Mesenchymal stem cell (in vitro differentiated cells and primary cell): ENCODE measurements around the gene DNER.

Experiments used
- DNase-seq: peaks from one replicate; pipeline ENCODE4 v3.0.0-alpha.2; 2013
- H2AFZ ChIP-seq: one replicate; pipeline ENCODE4 v1.6.1; 2013; ENCODE audit warnings: low read depth, mild to moderate bottlenecking, control low read depth, inconsistent platforms, low read length, moderate library complexity
- H2AK5ac ChIP-seq: 2 replicates; pipeline ENCODE4 v1.6.1; 2013; ENCODE audit warnings: low read length, moderate library complexity, mild to moderate bottlenecking, inconsistent platforms; ENCODE audit not compliant: severe bottlenecking
- H2BK120ac ChIP-seq: one replicate; pipeline ENCODE4 v1.6.1; 2013; ENCODE audit warnings: low read depth, mild to moderate bottlenecking, inconsistent platforms, low read length, moderate library complexity
- H2BK12ac ChIP-seq, 2 experiments: one replicate each; pipeline ENCODE4 v1.6.1; 2013; ENCODE audit warnings: inconsistent platforms in 2 of 2, low read length in 2 of 2, mild to moderate bottlenecking in 2 of 2, moderate library complexity in 2 of 2, control low read depth in 1 of 2
- H2BK15ac ChIP-seq: one replicate; pipeline ENCODE4 v1.6.1; 2013; ENCODE audit warnings: mild to moderate bottlenecking, low read depth, inconsistent platforms; ENCODE audit not compliant: poor library complexity, severe bottlenecking
- H2BK5ac ChIP-seq: 2 replicates; pipeline ENCODE4 v1.6.1; 2013; ENCODE audit warnings: low read depth, mild to moderate bottlenecking, low read length, control low read depth, inconsistent platforms; ENCODE audit not compliant: poor library complexity, severe bottlenecking
- H3K14ac ChIP-seq, 2 experiments: one replicate each; pipeline ENCODE4 v1.6.1; 2013; ENCODE audit warnings: inconsistent platforms in 2 of 2, low read length in 2 of 2, control low read depth in 1 of 2, mild to moderate bottlenecking in 1 of 2, moderate library complexity in 1 of 2
- H3K18ac ChIP-seq, 2 experiments: one replicate each; pipeline ENCODE4 v1.6.1; 2013; ENCODE audit warnings: inconsistent platforms in 2 of 2, low read length in 2 of 2, control low read depth in 1 of 2, low read depth in 1 of 2, mild to moderate bottlenecking in 1 of 2
- H3K23ac ChIP-seq, 2 experiments: one replicate each; pipeline ENCODE4 v1.6.1; 2013; ENCODE audit warnings: inconsistent platforms in 2 of 2, low read length in 2 of 2, mild to moderate bottlenecking in 2 of 2, moderate library complexity in 2 of 2, control low read depth in 1 of 2
- H3K27ac ChIP-seq: 2 replicates; pipeline ENCODE4 v1.5.1; 2013; ENCODE audit warnings: mild to moderate bottlenecking, moderate library complexity, low read length, control low read depth, inconsistent platforms; ENCODE audit not compliant: poor library complexity, severe bottlenecking
- H3K27me3 ChIP-seq, 2 experiments: 2 replicates each; pipeline versions ENCODE4 v1.6.1 to v1.7.0; 2013; ENCODE audit warnings: low read length in 2 of 2, mild to moderate bottlenecking in 2 of 2, moderate library complexity in 2 of 2, control low read depth in 1 of 2, inconsistent platforms in 1 of 2; ENCODE audit not compliant: control insufficient read depth in 1 of 2, insufficient read depth in 1 of 2
- H3K36me3 ChIP-seq, 2 experiments: 2 replicates each; pipeline versions ENCODE4 v1.6.1 to v1.7.0; 2013; ENCODE audit warnings: low read length in 2 of 2, control low read depth in 1 of 2, inconsistent platforms in 1 of 2, low read depth in 1 of 2, mild to moderate bottlenecking in 1 of 2; ENCODE audit not compliant: insufficient read depth in 2 of 2, control insufficient read depth in 1 of 2
- H3K4ac ChIP-seq, 2 experiments: one replicate each; pipeline ENCODE4 v1.6.1; 2013; ENCODE audit warnings: inconsistent platforms in 2 of 2, low read length in 2 of 2, mild to moderate bottlenecking in 2 of 2, moderate library complexity in 2 of 2, control low read depth in 1 of 2, low read depth in 1 of 2
- H3K4me1 ChIP-seq: 2 replicates; pipeline ENCODE4 v1.6.1; 2013; ENCODE audit warnings: low read depth, low read length, control low read depth; ENCODE audit not compliant: control insufficient read depth, insufficient read depth
- H3K4me2 ChIP-seq: 2 replicates; pipeline ENCODE4 v1.6.1; 2013; ENCODE audit warnings: low read length, mild to moderate bottlenecking, inconsistent platforms; ENCODE audit not compliant: poor library complexity, severe bottlenecking
- H3K4me3 ChIP-seq, 2 experiments: 2 replicates each; pipeline versions ENCODE4 v1.5.1 to v1.7.0; 2013; ENCODE audit warnings: low read length in 2 of 2, mild to moderate bottlenecking in 2 of 2, control low read depth in 1 of 2, low read depth in 1 of 2; ENCODE audit not compliant: insufficient read depth in 1 of 2
- H3K79me1 ChIP-seq: replicated peaks from 2 replicates; pipeline ENCODE4 v1.6.1; 2013; ENCODE audit warnings: mild to moderate bottlenecking, control low read depth, low read length, inconsistent platforms; ENCODE audit not compliant: poor library complexity, severe bottlenecking
- H3K9ac ChIP-seq: 2 replicates; pipeline ENCODE4 v1.7.0; 2013; ENCODE audit warnings: mild to moderate bottlenecking, low read length, moderate library complexity
- H3K9me3 ChIP-seq: 2 replicates; pipeline ENCODE4 v1.7.0; 2013; ENCODE audit warnings: mild to moderate bottlenecking, low read length; ENCODE audit not compliant: control insufficient read depth
- H4K8ac ChIP-seq: one replicate; pipeline ENCODE4 v1.6.1; 2013; ENCODE audit warnings: inconsistent platforms, mild to moderate bottlenecking, low read length, moderate library complexity
- H4K91ac ChIP-seq: one replicate; pipeline ENCODE4 v1.6.1; 2013; ENCODE audit warnings: mild to moderate bottlenecking, low read length, inconsistent platforms
- WGBS: methylation state at CpG from one replicate; pipeline ENCODE4 v1.1.7; 2013; ENCODE audit warnings: mixed read lengths; 5-methylcytosine and 5-hydroxymethylcytosine counted together

The DNER gene

GRCh38 chr2:229564300-229564907 lies 150.0 kb downstream of the DNER start:
- Histone ChIP-seq H3K27me3 (no peaks in the 10 kb centered on the region), H3K18ac (no peak overlapping the region), H3K4me1 (no peaks in the 10 kb centered on the region), H4K8ac (no peak overlapping the region), H3K4me3 (no peak overlapping the region), H2BK12ac (no peak overlapping the region), H3K4me2 (no peak overlapping the region), H2BK5ac (no peak overlapping the region), H3K9me3 (no peaks in the 10 kb centered on the region), H4K91ac (no peak overlapping the region), H2BK15ac (no peak overlapping the region), H3K27ac (no peak overlapping the region), H3K79me1 (no peaks in the 10 kb centered on the region), H3K36me3 (no peaks in the 10 kb centered on the region), H2AFZ (no peak overlapping the region), H2BK120ac (no peak overlapping the region), H3K14ac (no peak overlapping the region), H3K9ac (no peak overlapping the region), H3K23ac (no peak overlapping the region), H3K4ac (no peak overlapping the region), H2AK5ac (no peak overlapping the region)
- no peak for DNase-seq
- WGBS, result 43% methylated on average over 2 of the region's 2 CpGs

GRCh38 chr2:229563388-229563787 lies 151.0 kb downstream of the DNER start:
- no peak overlapping the region for H4K8ac ChIP-seq
- H2BK120ac ChIP-seq, result no peak overlapping the region
- H3K4me2 ChIP-seq, result no peak overlapping the region
- no peak overlapping the region for H3K27ac ChIP-seq
- H2AK5ac ChIP-seq, result no peak overlapping the region
- no peak overlapping the region for H2AFZ ChIP-seq
- H3K79me1 ChIP-seq, result no peaks in the 10 kb centered on the region
- H4K91ac ChIP-seq, result no peak overlapping the region
- no peak overlapping the region for H2BK5ac ChIP-seq
- WGBS, result 56% methylated on average over 5 of the region's 5 CpGs
- no peak overlapping the region for H3K4ac ChIP-seq
- no peaks in the 10 kb centered on the region for H3K4me1 ChIP-seq
- no peak overlapping the region for H2BK15ac ChIP-seq
- no peak overlapping the region for H3K4me3 ChIP-seq
- H3K9ac ChIP-seq, result no peak overlapping the region
- no peak for DNase-seq
- no peak overlapping the region for H3K23ac ChIP-seq
- no peaks in the 10 kb centered on the region for H3K9me3 ChIP-seq
- H3K27me3 ChIP-seq, result no peaks in the 10 kb centered on the region
- no peak overlapping the region for H2BK12ac ChIP-seq
- no peaks in the 10 kb centered on the region for H3K36me3 ChIP-seq
- no peak overlapping the region for H3K14ac ChIP-seq
- H3K18ac ChIP-seq, result no peak overlapping the region

DNA sequence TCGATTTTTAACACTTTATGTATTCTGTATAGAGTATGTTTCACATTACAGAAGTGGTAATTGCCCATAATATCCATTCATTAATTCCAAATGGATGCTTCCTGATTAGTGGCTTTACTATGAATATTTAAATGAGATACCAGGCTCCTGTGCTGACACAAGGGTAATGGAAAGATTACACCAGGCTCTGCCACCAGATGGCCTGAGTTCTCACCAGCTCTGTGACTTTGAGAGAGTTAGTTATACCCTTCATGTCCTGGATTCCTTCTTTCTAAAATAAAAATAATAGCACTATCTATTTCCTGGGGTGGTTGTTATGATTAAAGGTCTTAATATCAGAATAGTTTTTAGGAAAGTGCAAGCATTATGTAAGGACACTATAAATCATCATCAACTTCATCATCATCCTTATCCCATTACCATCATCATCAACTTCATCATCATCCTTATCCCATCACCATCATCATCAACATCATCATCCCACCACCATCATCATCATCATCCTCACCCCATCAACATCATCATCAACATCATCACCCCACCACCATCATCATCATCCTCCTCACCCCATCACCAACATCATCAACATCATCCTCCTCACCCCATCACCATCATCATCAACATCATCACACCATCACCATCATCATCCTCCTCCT lies 151.8 kb downstream of the DNER start:
- no peak overlapping the region for H2BK15ac ChIP-seq
- H2BK12ac ChIP-seq, result no peak overlapping the region
- H3K27me3 ChIP-seq, result no peaks in the 10 kb centered on the region
- no peak overlapping the region for H4K91ac ChIP-seq
- no peak overlapping the region for H2BK120ac ChIP-seq
- no peak overlapping the region for H2BK5ac ChIP-seq
- H3K18ac ChIP-seq, result no peak overlapping the region
- H3K4ac ChIP-seq, result no peak overlapping the region
- H2AK5ac ChIP-seq, result no peak overlapping the region
- no CpG with 5 or more reads among the region's 1 CpG for WGBS
- no peak overlapping the region for H3K9ac ChIP-seq
- no peak overlapping the region for H3K14ac ChIP-seq
- no peaks in the 10 kb centered on the region for H3K79me1 ChIP-seq
- H3K4me1 ChIP-seq, result no peaks in the 10 kb centered on the region
- no peak overlapping the region for H4K8ac ChIP-seq
- no peak overlapping the region for H2AFZ ChIP-seq
- no peak for DNase-seq
- H3K9me3 ChIP-seq, result no peaks in the 10 kb centered on the region
- no peaks in the 10 kb centered on the region for H3K36me3 ChIP-seq
- no peak overlapping the region for H3K4me2 ChIP-seq
- H3K4me3 ChIP-seq, result no peak overlapping the region
- no peak overlapping the region for H3K27ac ChIP-seq
- H3K23ac ChIP-seq, result no peak overlapping the region

GRCh38 chr2:229559986-229560385 lies 154.4 kb downstream of the DNER start:
- H3K36me3 ChIP-seq, result no peaks in the 10 kb centered on the region
- H3K79me1 ChIP-seq, result no peaks in the 10 kb centered on the region
- no peak overlapping the region for H2AFZ ChIP-seq
- no peak overlapping the region for H3K14ac ChIP-seq
- WGBS, result 61% methylated on average over 1 of the region's 1 CpG
- no peak overlapping the region for H4K91ac ChIP-seq
- H3K27me3 ChIP-seq, result no peaks in the 10 kb centered on the region
- DNase-seq, result no peak
- H3K9ac ChIP-seq, result no peak overlapping the region
- H3K4me1 ChIP-seq, result no peaks in the 10 kb centered on the region
- no peak overlapping the region for H4K8ac ChIP-seq
- H3K9me3 ChIP-seq, result no peaks in the 10 kb centered on the region
- no peak overlapping the region for H2BK12ac ChIP-seq
- no peak overlapping the region for H3K18ac ChIP-seq
- H2BK120ac ChIP-seq, result no peak overlapping the region
- no peak overlapping the region for H3K4me2 ChIP-seq
- no peak overlapping the region for H3K23ac ChIP-seq
- H2BK5ac ChIP-seq, result no peak overlapping the region
- no peak overlapping the region for H3K4me3 ChIP-seq
- no peak overlapping the region for H2BK15ac ChIP-seq
- no peak overlapping the region for H3K4ac ChIP-seq
- no peak overlapping the region for H3K27ac ChIP-seq
- no peak overlapping the region for H2AK5ac ChIP-seq
